ENCODE data around the gene CD48.
"Not testable (repeated sequence)": the region's sequence is repeated elsewhere in the genome, so short reads cannot be mapped to it uniquely, and the experiment has no call there.

Gene CD48

DNA sequence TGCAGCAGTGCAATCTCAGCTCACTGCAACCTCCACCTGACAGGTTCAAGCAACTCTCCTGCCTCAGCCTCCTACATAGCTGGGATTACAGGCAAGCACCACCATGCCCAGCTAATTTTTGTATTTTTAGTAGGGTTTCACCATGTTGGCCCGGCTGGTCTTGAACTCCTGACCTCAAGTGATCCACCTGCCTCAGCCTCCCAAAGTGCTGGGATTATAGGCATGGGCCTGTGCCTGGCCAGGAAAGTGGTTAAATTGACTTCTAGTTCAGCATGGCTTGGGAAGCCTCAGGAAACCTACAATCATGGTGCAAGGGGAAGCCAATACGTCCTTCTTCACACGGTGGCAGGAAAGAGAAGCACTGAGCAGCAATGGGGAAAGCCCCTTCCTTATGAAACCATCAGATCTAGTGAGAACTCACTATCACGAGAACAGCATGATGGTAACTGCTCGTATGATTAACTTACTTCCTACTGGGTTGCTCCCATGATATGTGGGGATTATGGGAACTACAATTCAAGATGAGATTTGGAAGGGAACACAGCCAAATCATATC is 981 bp upstream of the CD48 start:
- DNase-seq: not testable (repeated sequence)

DNA sequence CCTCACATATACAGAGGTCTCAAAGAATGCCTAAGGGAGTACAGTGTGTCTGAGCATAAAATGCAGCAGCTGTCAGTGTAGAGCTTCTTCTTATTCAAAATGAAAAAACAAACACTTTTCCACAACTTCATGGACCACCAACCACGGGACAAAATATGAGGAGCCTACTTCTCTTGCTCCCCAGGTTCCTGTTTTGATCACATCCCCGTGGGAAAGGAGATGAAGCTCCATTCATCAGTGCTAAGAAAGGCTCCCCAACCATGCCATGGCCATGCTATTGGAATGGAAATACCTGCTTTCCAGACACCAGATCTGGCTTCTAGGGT is 383 bp downstream of the CD48 start:
- no peak for DNase-seq

DNA sequence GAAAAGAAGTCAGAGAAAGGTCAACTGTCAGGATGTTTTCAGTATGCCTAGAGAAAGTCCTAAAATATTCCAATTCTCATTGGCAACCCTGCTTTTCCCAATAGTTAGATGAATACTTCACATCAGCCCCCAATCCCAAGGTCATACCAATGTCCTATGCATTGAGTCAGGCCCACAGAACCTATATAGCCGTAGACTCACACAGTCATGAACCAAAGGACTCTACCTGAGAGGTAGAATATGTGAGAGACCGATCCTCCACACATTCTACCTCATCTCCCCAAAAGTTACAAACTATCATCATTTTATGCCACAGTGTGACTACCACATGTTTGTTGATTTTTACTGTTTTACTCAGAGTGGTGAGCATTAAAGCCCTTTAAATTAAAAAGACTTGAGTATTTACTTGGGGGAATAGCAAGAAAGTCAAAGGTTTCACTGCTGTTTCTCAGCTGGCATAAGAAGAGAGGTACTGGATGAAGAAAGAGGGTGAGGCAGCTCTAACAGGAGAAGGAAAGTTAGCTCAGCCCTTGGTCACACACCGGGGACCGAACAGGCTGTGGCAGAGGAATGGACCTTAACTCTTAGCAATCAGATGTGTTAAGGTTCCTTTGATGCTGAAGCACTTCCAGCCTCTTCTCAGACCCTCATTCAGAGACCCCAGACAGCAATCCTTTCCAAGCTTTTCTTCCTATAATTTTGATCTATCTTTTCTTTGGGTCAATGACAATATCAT is 937 bp downstream of the CD48 start:
- DNase-seq: no peak

DNA sequence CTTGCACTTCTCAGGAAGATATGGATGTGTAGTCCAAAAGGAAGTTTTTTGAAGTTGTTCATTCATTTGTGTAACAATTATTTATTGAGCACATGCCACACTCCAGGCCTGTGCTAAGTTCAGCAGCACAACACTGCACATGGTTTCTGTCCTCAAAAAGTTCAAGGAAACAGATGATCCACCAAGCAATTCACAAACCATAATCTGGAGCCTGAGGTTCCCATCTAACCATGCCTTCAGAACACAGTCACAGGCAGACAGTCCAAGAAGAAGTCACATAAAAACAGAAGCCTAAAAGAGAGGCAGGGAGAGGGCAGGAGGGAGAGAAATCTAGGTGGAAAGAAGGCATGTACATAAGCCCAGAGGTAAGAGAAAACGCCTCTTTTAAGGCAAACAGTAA is 1.9 kb downstream of the CD48 start:
- no peak for DNase-seq

DNA sequence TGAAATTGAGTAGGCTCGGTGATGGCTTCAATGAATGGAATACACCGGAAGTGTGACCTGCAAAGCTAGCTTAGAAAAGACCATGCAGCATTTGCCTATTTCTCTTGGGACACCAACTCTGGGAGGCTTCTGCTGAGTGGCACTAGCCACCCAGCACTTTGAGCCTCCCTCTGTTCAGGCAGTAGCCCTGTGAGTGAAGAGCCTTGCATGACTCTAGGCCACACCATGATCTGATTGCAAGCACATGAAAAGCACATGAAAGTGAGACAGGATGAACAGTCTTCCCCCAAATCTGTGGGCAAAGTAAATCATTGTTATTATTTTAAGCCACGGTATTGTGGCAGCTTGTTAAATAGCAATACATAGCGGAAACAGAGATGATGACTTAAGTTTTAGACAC is 2.8 kb downstream of the CD48 start:
- DNase-seq: no peak

DNA sequence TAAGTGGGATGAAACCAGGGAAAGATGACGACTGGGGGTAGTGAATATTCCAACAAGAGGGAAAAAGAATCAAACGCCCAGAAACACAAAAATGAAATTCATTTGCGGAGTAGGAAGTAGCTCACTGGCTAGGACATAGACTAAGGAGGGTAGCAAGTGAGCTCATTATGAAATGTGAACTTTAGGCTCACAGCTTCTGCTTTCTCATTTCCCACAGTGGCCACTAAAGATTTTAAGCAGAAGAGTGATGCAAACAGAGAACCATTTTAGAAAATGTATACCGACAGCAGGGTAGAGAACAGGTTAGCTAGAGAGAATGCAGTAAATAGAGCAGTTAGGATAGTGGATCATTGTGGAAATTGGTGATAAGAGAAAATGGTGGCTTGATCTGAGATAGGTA is 3.5 kb downstream of the CD48 start:
- DNase-seq: no peak

DNA sequence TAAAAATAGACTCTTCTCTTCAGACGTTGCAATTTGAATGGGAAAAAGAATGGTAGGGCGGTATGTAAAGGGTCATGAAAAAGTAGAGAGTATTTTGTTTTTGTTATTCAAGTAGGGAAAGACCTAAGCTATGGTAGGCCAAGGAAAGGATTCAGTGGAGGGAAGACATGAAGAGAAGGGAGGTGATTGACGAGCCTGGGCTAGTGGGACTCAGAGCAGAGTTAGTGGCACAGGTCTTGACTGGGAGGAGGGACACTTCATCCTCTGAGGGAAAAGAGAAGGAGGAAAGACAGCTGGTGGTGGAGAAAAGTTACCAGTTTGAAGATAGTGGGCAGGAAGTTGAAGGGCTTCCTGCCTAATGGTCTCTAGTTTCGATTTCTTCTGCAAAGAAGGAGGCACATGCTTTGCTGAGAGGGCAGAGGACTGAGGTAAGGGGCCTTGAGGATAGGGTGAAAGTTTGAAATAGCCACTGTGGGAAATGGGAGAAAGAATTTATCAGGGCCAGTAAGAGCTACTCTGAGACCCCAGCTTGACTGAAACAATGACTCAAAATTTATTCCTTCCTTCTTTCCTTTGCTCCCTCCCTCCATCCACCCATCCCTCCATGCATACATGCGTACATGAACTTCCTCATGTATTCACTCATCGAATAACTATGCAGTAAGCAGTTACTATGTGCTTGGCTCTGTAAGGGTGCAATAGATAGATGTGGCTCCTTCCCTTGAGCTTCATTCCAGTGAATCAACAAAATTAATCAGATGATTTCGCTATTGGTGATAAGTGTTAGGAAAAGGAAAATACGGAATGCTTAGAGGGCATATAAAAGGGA is 4.2 kb downstream of the CD48 start:
- DNase-seq: no peak

DNA sequence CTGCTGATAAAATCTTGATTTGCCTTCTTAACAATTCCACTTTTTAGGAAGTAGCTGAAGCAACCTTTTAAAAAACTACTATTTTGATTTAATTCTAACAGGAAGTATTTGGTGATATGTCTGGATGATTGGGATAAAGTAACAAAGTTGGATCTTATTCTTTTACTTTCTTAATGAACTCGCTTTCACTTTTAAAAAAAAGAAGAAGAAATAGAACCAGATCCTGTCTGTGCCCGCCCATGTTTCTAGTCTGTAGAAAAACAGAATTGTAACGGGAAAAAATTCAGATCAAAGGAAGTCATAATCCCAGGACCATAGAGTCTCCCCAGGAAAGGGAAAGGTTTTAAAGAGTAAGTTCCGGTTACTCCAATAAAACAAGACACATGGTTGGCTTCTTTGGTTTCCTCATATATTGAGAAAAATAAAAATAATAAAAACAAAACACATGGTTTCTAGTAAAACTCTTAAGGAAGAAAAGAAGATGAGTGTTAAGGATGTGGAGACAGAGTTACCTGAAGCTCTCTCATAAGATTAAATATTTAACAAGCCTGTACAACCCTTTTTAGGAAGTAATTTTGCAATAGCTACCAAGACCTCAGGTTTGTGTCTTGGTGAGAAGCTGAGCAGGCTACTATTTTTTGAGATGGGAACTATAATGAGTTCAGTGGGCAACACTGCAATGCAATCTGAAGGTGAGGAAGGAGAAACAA is 4.9 kb downstream of the CD48 start:
- DNase-seq: no peak

DNA sequence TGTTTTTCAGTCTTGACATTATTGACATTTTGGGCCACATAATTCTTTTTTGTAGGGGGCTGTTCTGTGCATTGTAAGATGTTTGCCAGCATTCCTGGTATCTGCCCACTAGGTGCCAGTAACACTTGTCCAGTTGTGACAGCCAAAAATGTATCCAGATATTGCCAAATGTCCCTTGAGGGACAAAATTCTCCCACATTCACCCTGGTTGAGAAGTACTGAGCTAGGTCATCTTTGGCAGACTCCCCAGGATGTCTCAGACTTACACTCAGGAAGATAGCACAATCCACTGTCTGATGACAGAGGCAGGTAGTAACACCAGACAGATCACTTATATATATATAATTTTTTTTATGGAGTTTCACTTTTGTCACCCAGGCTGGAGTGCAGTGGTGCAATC is 5.9 kb downstream of the CD48 start:
- no peak for DNase-seq

DNA sequence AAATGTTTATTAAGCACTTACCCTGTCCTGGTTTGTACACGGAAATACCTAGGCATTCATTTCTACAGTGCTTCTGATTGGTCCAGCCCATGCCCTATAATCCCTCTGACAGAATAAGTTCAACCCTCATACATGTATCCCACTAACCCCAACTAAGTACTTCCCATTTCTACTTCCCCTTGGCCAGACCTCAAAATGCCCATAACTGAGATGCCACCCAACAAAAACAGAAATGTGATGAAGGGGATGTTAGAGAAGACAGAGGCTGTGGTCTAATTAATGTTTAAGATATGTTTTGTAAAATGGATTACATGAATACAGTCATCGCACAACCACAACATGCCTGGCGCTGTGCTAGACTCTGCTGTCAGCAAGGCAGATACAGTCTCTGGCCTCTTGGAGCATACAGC is 6.4 kb downstream of the CD48 start:
- DNase-seq: not testable (repeated sequence)

DNA sequence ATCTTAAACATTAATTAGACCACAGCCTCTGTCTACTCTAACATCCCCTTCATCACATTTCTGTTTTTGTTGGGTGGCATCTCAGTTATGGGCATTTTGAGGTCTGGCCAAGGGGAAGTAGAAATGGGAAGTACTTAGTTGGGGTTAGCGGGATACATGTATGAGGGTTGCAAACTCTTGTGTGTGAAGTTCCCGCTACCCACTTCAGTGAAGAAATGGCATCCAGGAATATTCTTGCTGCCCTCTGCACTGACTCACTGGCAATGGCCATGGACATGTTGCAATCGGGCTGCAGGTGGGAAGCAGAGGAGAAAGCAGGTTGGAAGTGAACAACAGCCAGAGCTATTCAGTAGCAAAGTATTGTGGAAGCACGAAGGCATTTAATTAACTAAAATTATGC is 7.4 kb downstream of the CD48 start:
- DNase-seq: no peak

DNA sequence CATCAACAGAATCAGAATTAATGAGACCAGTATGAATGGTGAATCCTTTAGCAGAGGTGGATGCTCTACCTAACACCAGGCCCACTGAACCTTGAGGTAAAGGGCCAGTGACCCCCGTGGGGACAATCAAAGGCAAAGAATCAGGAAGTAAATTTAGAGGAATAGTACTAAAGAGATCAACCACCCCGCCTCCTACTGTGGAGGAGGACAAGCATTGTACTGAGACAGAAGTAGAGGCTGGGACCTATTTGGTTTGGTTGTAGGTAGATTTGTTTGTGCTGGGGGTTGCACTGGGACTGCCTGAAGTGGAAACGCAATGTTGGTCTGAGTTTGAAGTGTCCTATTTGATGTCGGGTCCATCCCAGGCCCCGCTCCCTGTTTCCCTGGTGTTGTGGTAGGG is 9.5 kb downstream of the CD48 start:
- no peak for DNase-seq

DNA sequence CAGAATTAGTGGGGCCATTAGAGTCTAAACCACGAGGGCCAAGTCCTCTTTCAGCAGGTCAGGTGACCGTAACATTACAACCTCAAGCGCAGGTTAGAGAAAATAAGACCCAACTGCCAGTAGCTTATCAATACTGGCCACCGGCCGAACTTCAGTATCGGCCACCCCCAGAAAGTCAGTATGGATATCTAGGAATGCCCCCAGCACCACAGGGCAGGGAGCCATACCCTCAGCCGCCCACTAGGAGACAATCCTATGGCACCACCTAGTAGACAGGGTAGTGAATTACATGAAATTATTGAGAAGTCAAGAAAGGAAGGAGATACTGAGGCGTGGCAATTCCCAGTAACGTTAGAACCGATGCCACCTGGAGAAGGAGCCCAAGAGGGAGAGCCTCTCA is 19.2 kb downstream of the CD48 start:
- not testable (repeated sequence) for DNase-seq

DNA sequence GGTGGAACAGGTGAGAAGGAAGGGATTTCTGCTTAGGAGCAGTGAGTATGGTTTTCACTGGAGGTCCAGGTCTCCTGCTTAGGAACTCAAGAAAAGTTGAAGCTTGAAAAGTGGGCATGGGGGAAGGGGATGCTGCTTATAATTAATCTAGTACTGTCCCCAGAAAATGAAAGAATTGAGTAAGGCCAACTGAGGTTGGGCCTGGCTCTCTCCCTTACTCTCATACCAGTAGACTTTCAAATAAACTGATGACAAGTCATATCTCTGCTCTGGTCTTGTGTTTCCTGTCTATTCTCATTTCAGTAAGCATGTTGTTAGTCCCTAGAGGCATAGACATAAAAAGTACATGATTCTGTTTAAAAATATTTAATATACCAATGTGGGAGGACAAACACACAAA is 26.4 kb downstream of the CD48 start:
- no peak for DNase-seq

DNA sequence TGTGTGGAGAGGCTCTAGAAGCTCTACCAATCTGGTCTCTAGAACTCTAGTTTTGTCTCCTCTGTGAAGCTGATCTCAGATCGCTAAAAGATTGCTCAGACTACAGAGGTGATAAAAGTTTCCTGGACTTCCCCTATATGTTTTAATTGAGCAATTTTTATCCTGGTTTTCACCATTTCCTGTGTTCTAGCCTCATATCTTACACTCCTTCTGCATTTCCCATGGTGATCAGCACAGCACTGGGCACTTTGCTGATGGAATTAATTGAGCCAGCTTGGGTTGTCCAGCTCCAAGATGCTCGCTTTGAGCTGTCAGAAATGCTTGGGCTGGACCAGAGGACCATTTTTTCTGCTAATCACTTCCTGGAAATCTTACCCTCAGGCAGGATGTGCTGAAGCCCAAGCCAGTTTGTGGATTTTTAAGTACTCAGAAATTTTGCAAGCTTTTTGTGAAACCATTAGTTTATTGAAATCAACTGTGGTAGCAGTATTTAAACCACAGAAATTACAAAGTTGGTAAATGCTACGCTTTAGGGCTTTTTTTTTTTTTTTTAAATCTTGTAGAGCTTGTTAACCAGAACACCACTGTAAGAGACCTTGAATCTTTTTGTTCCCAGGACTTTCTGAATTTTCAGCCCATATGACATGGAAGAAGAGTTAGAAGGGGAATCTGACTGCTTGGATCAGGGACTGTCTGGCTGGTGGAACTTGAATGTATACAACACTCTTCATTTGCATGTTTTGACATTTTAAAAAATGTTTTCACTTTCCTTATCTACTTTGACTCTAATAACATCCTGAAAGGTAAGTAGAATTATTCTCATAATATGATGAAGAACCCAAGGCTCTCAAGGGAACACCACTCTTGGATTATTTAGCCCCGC is 28.4 kb downstream of the CD48 start:
- no peak for DNase-seq

DNA sequence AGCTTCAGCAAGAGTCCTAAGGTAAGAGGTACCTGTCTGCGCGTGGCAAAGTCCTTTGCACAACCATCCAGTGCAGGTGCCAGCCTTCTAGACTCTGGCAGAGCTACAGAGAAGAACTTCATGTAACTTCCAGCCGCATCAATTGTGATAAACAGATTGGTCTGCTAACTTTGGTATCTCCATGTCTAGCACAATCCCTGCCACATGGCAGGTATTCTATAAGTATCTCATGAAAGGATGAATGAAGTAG is 29.8 kb downstream of the CD48 start:
- no peak for DNase-seq

DNA sequence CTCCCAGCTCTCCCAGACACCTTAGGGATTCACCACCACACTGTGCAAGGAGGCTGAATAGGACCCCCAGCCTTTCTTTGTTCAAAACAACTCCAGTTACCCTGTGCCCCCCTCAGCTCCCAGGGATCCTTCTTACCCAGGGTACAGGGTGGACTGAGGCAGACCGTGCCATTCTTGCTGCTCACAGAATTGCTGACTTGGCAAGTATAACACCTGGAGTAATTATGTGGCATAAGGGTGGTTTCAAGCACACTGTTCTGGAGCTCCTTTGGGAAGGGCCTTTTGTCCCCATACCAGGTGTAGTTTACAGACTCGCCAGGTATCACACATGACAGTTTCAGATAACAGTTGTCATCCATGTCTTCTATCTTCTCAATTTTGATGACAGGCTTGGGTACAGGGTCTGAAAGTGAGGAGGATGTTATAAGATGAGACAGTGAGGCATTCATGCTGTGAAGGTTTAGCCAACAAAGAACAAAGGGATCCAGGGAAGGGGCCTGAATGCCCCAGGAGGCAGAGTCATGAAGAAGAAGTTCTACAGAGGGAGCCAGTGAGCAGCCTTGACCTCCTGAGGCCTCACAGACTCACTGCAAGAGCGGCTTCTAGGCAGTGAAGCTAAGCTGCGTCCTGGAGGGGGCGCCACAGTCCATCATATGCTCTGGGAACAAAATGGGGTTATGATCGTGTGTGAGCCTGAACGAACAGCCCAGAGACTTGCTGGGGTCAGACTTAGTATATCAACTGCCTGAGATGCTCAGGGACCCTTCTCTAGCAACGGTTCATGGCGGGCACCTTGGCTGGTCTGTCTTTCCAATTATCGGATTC is 30.3 kb downstream of the CD48 start:
- DNase-seq: peak; percentile 45 to 84 (median 66)

DNA sequence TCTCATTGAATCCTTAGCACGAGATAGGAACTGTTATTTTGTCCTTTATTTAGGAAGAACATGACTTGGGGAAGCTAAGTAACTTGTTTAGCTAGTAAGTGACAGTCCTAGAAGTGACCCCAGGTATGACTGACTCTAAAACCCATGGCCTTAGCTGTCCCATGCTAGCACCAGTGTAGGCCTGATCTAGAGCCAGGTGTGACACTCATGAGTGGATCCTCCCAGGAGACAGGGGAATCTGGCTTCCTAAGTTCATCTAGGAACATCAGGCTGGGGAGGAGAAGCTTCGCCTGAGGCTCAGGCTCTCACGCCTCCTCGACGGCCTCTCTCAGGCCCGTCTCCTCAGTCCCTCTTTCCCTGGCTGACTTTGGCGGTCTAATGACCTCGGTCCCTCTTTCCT is 31.2 kb downstream of the CD48 start:
- no peak for DNase-seq

DNA sequence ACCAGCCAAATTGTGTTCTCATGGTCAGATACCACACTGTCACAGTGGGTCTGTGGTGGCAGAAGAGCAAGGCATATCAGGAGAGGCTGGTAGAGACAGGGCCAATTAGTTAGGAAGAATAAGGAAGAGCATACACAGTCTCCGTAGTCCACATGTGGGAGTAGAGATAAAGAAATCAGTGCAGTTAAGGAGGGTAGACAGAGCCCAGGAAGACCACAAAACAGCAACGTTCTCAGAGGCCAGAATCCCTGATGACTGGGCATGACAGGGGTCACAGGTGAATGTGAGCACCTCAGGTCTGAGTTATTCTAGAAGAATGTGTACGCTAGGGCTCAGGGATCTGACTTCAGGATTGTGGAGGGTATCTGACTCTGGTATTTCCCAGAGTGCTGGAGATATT is 31.7 kb downstream of the CD48 start:
- no peak for DNase-seq

DNA sequence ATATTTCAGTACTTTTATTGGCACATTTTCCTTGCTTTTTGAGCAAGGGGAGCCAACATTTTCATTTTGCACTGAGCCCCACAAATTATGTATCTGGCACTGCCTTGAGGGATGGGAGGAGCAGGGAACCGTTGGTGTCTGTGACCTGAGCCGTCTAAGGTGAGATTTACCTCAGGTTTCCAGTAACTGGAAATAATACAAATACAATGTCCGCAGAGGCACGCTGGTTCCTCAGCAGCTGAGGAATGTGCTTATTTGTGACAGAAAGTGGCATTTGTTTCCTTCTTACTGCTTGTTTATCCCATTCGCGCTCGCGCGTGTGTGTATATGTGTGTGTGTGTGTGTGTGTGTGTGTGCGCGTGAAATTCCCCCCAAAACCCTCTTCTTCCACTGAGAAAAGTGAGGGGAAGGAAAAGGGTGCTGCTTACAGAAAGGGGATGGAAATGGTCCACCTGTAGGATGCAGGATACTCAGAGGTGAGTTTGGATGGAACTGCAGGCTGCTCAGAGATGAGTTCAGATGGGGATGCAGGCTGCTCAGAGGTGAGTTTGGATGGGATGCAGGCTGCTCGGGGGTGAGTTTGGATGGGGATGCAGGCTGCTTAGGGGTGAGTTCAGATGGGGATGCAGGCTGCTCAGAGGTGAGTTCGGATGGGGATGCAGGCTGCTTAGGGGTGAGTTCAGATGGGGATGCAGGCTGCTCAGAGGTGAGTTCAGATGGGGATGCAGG is 34.6 kb downstream of the CD48 start:
- DNase-seq: no peak

All from activated naive CD4-positive, alpha-beta T cell (primary cell).